ENCODE results near the gene ZRANB2. TPM values are rescaled to one million over a fixed set of nuclear protein-coding genes. Genes with fewer than 3 reads are reported as not detected.

The ZRANB2 gene
- total RNA-seq, 1 donor from 2014 or later = 30.8 TPM

GRCh38 chr1:71104417-71104816 lies 23.6 kb upstream of the ZRANB2 start:
- TF ChIP-seq CTCF (IDR thresholded peaks at IDR 0.05; ENCODE audit: insufficient read depth, low read length, severe bottlenecking) = no peak
- no peak for DNase-seq (ENCODE audit: low read depth)
- H3K4me3 ChIP-seq (ENCODE audit: low read depth, low read length) = no peak overlapping the region
- FAIRE-seq = no peak
- H3K36me3 ChIP-seq (ENCODE audit: control insufficient read depth, insufficient read depth, low read length) = no peaks in the 10 kb centered on the region
- H3K27me3 ChIP-seq (ENCODE audit: control insufficient read depth, insufficient read depth, low read length) = no peaks in the 10 kb centered on the region

GRCh38 chr1:71101839-71102376 lies 21.1 kb upstream of the ZRANB2 start:
- TF ChIP-seq CTCF (IDR thresholded peaks at IDR 0.05; ENCODE audit: insufficient read depth, low read length, severe bottlenecking) = no peak
- Histone ChIP-seq H3K4me3 (ENCODE audit: low read depth, low read length) (no peak overlapping the region), H3K27me3 (ENCODE audit: control insufficient read depth, insufficient read depth, low read length) (no peaks in the 10 kb centered on the region), H3K36me3 (ENCODE audit: control insufficient read depth, insufficient read depth, low read length) (no peaks in the 10 kb centered on the region)
- no peak for DNase-seq (ENCODE audit: low read depth)
- FAIRE-seq = no peak

GRCh38 chr1:71097428-71097827 lies 16.6 kb upstream of the ZRANB2 start:
- Histone ChIP-seq H3K36me3 (ENCODE audit: control insufficient read depth, insufficient read depth, low read length) (no peaks in the 10 kb centered on the region), H3K4me3 (ENCODE audit: low read depth, low read length) (no peak overlapping the region), H3K27me3 (ENCODE audit: control insufficient read depth, insufficient read depth, low read length) (peaks cover 3% of the 10 kb centered on the region)
- FAIRE-seq = no peak
- no peak for TF ChIP-seq CTCF (IDR thresholded peaks at IDR 0.05; ENCODE audit: insufficient read depth, low read length, severe bottlenecking)
- DNase-seq (ENCODE audit: low read depth) = no peak

GRCh38 chr1:71094913-71095312 lies 14.1 kb upstream of the ZRANB2 start:
- FAIRE-seq (no peak), DNase-seq (ENCODE audit: low read depth) (no peak)
- H3K27me3 ChIP-seq (ENCODE audit: control insufficient read depth, insufficient read depth, low read length) = peaks cover 3% of the 10 kb centered on the region
- no peaks in the 10 kb centered on the region for H3K36me3 ChIP-seq (ENCODE audit: control insufficient read depth, insufficient read depth, low read length)
- no peak overlapping the region for H3K4me3 ChIP-seq (ENCODE audit: low read depth, low read length)
- no peak for TF ChIP-seq CTCF (IDR thresholded peaks at IDR 0.05; ENCODE audit: insufficient read depth, low read length, severe bottlenecking)

- TF ChIP-seq CTCF (IDR thresholded peaks at IDR 0.05; ENCODE audit: insufficient read depth, low read length, severe bottlenecking) = peak; percentile 17
- FAIRE-seq (no peak), DNase-seq (ENCODE audit: low read depth) (peak; percentile 44)
- no peaks in the 10 kb centered on the region for H3K36me3 ChIP-seq (ENCODE audit: control insufficient read depth, insufficient read depth, low read length)
- H3K4me3 ChIP-seq (ENCODE audit: low read depth, low read length) = no peak overlapping the region
- H3K27me3 ChIP-seq (ENCODE audit: control insufficient read depth, insufficient read depth, low read length) = peaks cover 3% of the 10 kb centered on the region
These were observed 13.1 kb upstream of the ZRANB2 start for GRCh38 chr1:71093938-71094337.

Measured in bronchial epithelial cell (primary cell).